GM21619 (cell line): ENCODE data around the gene PLEKHA4.
"Not testable (repeated sequence)": the region's sequence is repeated elsewhere in the genome, so short reads cannot be mapped to it uniquely, and the experiment has no call there.

Source experiments
- ATAC-seq: cut with Tn5 transposase; IDR thresholded peaks from one replicate; pipeline ENCODE4 v1.9.1; 2021; ENCODE audit not compliant: unreplicated experiment

Gene PLEKHA4

DNA sequence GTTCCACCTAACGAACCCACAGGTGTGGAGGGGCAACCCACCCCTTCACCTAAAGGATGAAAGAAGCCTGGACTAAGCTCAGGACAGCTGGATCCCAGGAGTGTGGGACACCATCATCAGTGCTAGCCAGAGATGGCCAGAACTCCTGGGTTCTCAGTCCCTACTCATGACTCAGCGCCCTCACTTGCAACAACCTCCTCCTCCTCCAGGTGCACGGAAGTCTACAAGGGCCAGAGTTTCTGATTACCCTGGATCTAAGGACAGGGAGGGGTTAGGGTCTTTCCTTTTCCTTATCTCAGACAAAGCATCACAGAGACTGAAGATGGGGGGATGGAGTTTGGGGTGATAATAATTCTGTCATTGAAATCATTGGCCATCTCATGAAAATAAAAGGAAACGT, 22.1 kb upstream of the PLEKHA4 start:
- no peak for ATAC-seq

DNA sequence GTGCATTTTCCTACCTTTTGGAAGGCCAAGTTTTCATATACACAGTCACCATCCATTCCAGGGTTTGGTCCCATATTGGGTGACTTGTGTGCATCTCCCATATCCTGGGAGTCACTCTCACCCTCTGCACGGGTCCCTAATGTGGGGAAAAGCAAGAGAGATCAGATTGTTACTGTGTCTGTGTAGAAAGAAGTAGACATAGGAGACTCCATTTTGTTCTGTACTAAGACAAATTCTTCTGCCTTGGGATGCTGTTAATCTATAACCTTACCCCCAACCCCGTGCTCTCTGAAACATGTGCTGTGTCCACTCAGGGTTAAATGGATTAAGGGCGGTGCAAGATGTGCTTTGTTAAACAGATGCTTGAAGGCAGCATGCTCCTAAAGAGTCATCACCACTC, 21.1 kb upstream of the PLEKHA4 start:
- ATAC-seq, result not testable (repeated sequence)

DNA sequence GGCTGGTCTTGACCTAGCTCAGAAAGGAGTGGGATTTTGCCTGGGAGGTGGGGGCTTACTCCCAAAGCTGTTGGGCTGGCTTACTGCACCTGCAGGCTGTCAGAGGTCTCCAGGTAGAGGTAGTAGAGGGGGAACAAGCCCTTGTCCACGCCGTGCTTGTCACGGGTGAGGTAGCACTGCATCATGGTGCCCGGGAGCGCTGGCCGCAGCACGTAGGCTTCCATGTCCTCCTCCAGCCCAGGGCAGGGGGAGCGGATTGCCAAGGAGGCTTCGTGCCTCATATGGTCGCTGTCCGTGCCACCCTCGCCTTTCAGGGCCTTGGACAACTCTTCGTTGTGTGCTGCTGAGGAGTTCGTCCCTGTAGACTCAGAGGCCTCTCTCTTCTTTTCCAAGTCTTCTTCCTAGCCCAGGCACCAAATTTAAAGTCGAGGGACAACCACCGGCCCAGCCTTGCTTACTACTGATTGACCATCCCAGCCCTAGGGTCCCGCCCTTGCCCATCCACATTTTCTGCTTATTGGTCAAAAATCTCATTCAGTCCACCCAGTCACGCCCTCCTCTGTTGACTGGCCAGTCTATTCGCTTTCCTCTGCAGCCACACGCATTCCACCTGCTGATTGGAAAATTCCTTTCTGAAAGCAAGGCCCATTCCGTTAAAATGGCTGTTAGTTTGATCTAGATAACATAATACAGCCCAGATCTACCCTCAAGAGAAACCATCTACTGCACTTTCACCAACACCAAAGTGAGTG, 19.6 kb upstream of the PLEKHA4 start:
- no peak for ATAC-seq

DNA sequence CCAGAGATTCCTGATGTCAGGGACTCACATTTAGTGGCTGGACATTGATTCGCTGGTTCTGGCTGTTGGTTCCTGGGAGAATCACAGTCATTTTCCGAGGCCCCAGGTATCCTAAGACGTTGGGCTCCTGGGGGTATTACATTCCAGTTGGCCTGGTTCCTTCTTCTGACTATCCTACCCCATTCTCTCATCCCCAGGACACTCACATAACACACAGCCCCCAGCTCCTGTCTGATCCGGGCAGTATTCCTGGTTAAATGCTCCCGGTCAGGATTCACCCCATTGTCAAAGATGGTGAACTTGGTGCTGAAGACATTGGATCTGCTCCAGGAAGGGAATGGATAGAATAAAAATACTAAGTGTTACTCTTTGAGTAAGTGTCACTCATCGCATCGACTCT, 15.3 kb upstream of the PLEKHA4 start:
- no peak for ATAC-seq

DNA sequence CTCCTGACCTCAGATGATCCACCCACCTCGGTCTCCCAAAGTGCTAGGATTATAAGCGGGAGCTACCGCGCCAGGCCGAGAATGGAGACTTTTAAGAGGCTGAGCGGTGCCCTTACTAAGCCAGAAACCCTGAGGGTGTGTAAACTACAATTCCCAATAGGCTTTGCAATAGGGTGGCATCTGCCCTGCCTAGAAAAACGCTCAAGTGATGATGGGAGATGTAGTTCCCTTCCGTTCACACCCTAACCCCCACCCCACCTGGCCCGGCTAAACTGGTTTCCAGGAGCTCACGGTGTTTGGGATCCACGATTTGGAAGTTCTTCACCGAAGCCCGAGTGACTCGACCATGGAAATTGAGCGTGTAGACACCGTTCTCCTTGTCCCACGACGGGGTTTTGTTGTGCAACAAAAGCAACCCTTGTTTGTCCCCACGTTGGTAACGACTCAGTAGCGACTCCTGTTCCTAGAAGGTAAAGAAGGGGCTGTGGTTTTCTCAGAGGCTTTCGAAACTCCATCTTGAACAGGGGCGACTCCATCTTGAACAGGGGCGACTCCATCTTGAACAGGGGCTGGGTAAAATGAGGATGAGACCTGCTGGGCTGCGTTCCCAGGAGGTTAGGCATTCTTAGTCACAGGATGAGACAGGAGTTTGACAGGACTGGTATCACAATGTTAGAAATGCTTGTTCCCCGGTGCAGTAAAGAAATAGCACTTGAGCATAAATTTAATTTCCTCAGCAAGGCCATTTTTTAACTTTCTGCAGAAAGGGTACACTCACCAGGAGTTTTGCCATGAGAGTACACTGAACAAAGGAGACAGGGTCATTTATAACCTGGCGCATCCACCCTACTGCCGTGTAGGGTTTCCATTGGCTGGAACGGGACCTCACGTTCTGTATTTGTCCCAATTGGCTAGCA, 13.6 kb upstream of the PLEKHA4 start:
- no peak for ATAC-seq

DNA sequence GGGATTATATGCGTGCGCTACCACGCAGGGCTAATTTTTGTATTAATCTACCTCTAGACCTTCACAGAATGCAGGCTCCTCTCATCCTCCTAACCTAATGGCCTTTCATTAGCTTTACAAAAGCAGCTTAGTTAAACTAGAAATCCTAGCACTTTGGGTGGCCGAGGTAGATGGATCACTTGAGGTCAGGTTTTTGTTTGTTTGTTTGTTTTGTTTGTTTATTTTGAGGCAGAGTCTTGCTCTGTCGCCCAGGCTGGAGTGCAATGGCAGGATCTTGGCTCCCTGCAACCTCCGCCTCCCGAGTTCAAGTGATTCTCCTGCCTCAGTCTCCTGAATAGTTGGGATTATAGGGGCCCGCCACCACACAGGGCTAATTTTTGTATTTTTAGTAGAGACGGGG, 11.3 kb upstream of the PLEKHA4 start:
- ATAC-seq, result not testable (repeated sequence)

DNA sequence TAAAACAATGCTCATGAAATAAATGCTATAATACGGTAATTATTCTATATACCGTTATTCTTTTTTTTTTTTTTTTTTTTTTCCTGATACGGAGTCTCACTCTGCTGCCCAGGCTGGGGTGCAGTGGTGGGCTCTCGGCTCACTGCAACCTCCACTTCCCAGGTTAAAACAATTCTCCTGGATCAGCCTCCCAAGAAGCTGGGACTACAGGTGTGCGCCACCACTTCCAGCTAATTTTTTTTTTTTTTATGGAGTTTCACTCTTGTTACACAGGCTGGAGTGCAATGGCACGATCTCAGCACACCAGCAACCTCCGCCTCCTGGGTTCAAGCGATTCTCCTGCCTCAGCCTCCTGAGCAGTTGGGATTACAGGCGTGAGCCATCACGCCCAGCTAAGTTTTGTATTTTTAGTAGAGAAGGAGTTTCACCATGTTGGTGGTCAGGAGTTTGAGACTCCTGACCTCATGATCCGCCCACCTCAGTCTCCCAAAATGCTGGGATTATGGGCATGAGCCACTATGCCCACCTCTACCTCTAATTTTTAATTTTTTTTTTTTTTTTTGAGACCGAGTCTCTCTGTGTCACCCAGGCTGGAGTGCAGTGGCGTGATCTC, 10.7 kb upstream of the PLEKHA4 start:
- no peak for ATAC-seq

DNA sequence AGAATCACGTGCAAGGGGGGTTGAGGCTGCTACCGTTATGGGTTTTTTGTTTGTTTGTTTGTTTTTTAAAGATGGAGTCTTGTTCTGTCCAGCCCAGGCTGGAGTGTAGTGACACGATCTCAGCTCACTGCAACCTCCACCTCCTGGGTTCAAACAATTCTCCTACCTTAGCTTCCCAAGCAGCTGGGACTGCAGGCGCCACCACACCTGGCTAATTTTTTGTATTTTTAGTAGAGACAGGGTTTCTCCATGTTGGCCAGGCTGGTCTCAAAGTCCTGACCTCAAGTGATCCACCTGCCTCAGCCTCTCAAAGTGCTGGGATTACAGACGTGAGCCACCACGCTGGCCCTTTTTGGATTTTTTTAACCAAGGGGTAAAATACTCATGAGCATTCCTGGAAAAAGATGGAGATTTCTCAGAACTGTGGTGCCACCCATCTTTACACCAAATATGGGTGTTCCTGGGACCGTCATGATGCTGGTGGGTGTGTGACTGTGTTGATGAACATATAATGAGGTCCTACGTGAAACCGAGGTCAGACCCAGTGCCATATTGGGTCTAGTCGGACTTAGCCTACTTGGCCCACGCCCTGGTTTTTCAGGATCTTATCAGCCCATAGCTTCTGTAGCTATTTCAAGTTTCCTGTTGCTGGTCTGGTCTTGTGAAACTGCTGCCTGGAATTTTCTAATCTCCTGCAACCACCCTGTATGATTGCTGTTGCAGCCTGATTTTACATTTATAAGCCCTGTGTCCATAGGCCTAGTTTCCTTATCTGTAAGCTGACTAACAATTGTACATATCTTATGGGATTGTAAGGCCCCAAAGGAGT, 10.0 kb upstream of the PLEKHA4 start:
- no peak for ATAC-seq

DNA sequence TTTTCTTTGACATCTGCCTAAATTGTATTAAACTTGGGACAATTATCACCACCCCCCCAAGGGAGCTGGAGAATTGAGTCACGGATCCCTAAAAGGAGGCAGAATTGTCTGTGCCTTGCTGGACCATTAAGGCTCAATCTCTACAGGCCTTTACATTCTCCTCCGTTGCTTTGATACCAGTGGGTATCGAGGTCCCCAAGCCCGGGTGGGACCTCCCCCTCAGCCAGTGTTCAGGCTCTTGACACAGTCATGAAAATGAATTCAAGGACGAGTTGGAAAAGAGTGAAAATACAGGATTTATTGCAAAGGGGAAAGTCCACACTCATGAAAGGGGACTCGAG, 9.4 kb upstream of the PLEKHA4 start:
- no peak for ATAC-seq

DNA sequence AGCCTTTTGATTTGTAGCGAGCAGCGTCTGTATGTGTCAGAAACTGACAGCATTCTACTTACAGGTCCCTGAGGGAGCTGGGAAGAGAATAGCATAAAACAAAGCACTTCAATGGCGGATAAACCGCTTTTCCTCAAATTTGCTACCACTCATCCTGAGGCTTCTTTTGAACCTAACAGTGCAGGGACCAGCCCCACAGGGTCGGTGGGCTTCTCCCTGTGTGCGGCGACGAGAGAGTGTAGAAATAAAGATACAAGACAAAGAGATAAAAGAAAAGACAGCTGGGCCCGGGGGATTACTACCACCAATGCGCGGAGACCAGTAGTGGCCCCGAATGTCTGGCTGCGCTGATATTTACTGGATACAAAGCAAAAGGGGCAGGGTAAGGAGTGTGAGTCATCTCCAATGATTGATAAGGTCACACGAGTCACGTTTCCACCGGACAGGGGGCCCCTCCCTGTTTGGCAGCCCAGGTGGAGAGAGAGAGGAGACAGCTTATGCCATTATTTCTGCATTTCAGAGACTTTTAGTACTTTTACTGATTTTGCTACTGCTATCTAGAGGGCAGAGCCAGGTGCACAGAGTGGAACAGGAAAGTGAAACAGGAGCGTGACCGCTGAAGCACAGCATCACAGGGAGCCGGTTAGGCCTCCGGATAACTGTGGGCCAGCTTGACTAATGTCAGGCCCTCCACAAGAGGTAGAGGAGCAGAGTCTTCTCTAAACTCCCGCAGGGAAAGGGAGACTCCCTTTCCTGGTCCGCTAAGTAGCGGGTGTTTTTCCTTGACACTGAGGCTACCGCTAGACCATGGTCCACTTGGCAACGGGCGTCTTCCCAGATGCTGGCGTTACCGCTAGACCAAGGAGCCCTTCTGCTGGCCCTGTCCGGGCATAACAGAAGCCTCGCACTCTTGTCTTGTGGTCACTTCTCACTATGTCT, 7.9 kb upstream of the PLEKHA4 start:
- ATAC-seq, result not testable (repeated sequence)

DNA sequence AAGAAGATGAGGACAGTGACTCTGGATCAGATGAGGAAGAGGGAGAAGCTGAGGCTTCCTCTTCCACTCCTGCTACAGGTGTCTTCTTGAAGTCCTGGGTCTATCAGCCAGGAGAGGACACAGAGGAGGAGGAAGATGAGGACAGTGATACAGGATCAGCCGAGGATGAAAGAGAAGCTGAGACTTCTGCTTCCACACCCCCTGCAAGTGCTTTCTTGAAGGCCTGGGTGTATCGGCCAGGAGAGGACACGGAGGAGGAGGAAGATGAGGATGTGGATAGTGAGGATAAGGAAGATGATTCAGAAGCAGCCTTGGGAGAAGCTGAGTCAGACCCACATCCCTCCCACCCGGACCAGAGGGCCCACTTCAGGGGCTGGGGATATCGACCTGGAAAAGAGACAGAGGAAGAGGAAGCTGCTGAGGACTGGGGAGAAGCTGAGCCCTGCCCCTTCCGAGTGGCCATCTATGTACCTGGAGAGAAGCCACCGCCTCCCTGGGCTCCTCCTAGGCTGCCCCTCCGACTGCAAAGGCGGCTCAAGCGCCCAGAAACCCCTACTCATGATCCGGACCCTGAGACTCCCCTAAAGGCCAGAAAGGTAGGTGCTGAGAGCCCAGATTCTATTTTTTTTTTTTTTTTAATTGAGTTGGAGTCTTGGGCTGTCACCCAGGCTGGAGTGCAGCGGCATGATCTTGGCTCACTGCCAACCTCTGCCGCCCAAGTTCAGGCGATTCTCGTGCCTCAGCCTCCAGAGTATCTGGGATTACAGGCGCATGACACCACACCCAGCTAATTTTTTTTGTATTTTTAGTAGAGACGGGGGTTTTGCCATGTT, 6.1 kb upstream of the PLEKHA4 start:
- no peak for ATAC-seq

DNA sequence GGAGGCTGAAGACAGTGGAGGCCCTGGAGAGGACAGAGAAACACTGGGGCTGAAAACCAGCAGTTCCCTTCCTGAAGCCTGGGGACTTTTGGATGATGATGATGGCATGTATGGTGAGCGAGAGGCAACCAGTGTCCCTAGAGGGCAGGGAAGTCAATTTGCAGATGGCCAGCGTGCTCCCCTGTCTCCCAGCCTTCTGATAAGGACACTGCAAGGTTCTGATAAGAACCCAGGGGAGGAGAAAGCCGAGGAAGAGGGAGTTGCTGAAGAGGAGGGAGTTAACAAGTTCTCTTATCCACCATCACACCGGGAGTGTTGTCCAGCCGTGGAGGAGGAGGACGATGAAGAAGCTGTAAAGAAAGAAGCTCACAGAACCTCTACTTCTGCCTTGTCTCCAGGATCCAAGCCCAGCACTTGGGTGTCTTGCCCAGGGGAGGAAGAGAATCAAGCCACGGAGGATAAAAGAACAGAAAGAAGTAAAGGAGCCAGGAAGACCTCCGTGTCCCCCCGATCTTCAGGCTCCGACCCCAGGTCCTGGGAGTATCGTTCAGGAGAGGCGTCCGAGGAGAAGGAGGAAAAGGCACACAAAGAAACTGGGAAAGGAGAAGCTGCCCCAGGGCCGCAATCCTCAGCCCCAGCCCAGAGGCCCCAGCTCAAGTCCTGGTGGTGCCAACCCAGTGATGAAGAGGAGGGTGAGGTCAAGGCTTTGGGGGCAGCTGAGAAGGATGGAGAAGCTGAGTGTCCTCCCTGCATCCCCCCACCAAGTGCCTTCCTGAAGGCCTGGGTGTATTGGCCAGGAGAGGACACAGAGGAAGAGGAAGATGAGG, 5.3 kb upstream of the PLEKHA4 start:
- peak; percentile 1 for ATAC-seq

DNA sequence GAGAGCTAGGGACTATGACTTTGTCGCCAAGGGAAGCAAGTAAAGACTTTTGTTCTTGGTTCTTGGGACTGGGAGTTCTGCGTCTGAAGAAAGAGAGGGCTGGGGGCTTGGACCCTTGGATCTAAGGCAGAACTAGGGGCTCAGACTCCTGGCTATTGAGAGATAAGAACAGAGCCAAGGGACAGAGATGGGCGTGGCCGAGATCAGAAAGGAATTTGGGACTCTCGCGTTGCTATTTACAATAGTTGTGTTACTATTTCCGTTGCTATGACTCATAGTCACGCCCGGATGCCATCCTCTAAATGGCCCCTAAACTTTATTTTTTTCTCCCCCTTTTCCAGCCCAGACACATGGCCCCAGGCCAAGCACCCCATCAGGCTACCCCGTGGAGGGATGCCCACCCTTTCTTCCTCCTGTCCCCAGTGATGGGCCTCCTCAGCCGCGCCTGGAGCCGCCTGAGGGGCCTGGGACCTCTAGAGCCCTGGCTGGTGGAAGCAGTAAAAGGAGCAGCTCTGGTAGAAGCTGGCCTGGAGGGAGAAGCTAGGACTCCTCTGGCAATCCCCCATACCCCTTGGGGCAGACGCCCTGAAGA, 4.6 kb upstream of the PLEKHA4 start:
- ATAC-seq, result peak; percentile 26

DNA sequence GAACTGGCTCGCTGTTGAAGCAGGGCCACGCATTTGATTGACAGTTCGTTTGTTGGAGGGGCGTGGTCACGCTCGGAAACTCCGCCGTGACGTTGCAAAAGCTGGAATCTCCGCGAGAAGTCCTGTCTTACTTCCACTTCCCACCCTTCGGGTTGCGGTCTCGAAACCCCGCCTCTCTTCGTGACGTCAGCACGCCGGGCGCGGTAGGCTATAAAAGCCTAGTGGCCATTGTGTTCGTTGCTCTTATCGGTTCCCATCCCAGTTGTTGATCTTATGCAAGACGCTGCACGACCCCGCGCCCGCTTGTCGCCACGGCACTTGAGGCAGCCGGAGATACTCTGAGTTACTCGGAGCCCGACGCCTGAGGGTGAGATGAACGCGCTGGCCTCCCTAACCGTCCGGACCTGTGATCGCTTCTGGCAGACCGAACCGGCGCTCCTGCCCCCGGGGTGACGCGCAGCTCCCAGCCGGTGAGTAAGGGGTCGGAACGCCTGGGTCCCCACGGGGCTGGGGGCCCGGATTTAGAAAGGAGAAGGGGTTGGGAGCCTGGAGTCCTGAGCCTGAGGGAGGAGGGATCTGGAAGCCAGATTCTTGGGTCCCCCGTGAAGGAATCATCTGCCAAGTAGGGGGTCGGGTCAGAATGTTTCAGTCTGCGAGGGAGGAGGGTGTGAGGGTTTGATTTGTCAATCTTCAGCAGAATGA, 3.9 kb upstream of the PLEKHA4 start, which contains the start of gene PPP1R15A:
Gene PPP1R15A (plus strand): TSS at position 240 of the 702 bp plus-strand sequence. CDS start 813 bp downstream, outside the sequence.
- ATAC-seq, result peak; percentile 40

DNA sequence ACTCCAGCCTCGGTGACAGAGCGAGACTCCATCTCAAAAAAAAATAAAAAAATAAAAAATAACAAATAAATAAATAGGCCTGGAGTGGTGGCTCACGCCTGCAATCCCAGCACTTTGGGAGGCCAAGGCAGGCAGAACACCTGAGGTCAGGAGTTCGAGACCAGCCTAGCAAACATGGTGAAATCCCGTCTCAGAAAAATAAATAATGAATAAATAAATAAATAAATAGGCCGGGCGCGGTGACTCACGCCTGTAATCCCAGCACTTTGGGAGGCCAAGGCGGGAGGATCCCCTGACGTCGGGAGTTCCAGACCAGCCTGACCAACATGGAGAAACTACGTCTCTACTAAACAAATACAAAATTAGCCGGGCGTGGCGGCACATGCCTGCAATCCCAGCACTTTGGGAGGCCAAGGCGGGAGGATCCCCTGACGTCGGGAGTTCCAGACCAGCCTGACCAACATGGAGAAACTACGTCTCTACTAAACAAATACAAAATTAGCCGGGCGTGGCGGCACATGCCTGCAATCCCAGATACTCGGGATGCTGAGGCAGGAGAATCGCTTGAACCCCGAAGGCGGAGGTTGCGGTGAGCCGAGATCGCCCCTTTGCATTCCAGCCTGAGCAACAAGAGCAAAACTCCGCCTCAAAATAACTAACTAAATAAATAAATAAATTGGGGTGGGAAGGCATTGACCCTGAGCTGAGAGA, 3.2 kb upstream of the PLEKHA4 start:
- not testable (repeated sequence) for ATAC-seq

DNA sequence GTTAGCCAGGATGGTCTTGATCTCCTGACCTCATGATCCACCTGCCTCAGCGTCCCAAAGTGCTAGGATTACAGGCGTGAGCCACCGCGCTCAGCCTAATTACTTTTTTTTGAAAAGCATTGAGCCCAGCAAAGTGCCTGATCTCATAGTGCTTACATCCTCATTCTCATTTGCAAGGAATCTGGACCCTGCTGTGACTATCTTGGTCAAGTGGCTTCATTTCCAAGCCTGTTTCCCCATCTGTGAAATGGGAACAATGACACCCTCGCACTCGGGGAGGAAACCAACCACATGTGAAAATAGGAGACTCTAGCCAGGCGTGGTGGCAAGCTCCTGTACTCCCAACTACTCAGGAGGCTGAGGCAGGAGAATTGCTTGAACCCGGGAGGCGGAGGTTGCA, 1.6 kb upstream of the PLEKHA4 start:
- ATAC-seq, result no peak
